ENCODE measurements around the gene WNT11.

Gene WNT11

GRCh38 chr11:76179147-76179546 is 27.2 kb downstream of the WNT11 start:
- in situ Hi-C loops (cut with MboI; ENCODE audit: low sequenced_read_pairs): no loop called here

DNA sequence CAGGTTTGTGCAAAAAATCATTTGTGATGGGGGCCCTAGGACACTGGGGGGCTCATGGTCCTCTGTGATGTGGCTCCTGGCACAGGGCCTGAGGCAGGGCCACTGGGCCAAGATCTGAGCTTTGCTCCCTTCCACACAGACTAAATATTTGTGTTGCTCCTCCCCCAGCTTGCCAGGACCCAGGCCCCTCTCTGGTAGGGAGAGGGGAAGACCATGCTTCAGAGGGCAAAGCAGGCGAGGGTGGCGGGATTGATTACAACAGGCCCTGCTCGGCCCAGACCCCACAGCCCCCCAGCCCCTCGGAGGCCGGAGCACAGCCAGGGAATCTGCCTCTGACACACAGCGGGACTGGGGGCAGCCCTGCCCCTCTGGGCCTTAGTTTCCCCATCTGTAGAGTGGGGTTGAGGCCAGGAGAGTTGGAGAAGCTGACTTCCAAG is 29.0 kb downstream of the WNT11 start:
- in situ Hi-C loops (cut with MboI; ENCODE audit: low sequenced_read_pairs): no loop called here

- in situ Hi-C loops (cut with MboI; ENCODE audit: low sequenced_read_pairs): no loop called here
Measured at GRCh38 chr11:76176463-76176862, 29.8 kb downstream of the WNT11 start.

DNA sequence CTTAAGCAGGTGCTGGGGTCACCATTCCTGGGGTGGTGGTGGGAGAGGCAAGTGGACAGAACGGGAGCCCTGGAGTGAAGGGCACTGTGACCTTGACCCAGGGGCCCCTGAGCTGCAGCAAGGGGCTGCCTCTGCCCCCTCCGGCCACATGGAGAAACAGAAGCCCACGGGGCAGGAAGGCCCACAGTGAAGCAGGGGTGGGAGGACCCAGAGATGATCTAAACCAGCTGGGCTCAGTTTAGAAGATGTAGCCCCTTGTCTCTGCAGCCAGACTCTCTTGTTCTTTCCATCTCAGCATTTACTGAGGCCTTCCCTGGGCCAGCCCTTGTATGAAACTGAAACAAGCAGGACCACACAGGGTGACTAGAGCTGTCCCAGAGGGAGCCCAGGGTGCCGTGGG is 30.5 kb downstream of the WNT11 start:
- in situ Hi-C loops (cut with MboI; ENCODE audit: low sequenced_read_pairs): no loop called here

- in situ Hi-C loops (cut with MboI; ENCODE audit: low sequenced_read_pairs): no loop called here
Measured at GRCh38 chr11:76174330-76174729, 32.0 kb downstream of the WNT11 start.

- in situ Hi-C loops (cut with MboI; ENCODE audit: low sequenced_read_pairs): no loop called here
Measured at GRCh38 chr11:76173663-76174062, 32.6 kb downstream of the WNT11 start.

DNA sequence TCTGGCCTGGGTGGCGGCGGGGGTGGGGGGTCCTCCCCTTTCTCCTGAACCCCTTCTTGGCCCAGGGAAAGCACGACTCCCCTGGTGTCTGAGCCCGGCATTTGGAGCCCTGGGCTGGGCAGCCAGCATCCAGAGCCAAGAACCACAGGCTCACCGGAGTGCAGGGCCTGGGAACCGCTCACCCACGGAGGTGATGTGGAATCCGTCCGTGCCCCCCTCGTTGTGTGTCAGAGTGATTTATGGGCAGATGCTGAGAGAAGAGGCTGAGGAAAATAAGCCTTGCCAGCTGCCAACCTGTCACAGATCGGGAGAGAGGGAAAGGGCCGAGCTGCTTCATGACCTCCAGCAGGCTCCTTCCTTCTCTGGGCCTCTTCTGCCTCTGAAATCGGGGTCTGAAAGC is 33.7 kb downstream of the WNT11 start:
- in situ Hi-C loops (cut with MboI; ENCODE audit: low sequenced_read_pairs): no loop called here

GRCh38 chr11:76170468-76170867 is 35.8 kb downstream of the WNT11 start:
- in situ Hi-C loops (cut with MboI; ENCODE audit: low sequenced_read_pairs): no loop called here

DNA sequence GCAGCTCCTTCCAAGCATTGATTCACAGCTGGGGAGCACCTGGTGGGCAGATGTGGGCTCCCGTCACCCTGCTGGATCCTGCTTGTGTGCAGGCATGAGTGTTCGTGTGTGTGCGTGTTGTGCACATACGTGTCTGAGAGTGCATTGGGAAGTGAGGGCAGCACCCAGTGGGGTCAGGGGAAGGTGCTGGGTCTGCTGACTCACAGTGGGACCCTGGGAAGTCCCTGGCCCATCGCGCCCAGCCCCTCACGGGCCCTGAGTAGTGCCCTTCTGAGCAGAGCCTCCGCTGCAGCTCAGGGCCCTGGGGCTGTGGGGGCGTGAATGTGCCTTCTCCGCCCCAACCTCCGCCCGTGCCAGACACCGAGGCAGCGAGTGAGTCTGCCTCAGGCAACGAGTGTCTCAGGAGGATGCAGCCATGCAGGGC is 36.8 kb downstream of the WNT11 start:
- in situ Hi-C loops (cut with MboI; ENCODE audit: low sequenced_read_pairs): no loop called here

- in situ Hi-C loops (cut with MboI; ENCODE audit: low sequenced_read_pairs): no loop called here
Measured at GRCh38 chr11:76167590-76167989, 38.7 kb downstream of the WNT11 start.

- in situ Hi-C loops (cut with MboI; ENCODE audit: low sequenced_read_pairs): no loop called here
Measured at GRCh38 chr11:76166314-76166713, 40.0 kb downstream of the WNT11 start.

- in situ Hi-C loops (cut with MboI; ENCODE audit: low sequenced_read_pairs): no loop called here
Measured at GRCh38 chr11:76164861-76165751, 41.2 kb downstream of the WNT11 start.

DNA sequence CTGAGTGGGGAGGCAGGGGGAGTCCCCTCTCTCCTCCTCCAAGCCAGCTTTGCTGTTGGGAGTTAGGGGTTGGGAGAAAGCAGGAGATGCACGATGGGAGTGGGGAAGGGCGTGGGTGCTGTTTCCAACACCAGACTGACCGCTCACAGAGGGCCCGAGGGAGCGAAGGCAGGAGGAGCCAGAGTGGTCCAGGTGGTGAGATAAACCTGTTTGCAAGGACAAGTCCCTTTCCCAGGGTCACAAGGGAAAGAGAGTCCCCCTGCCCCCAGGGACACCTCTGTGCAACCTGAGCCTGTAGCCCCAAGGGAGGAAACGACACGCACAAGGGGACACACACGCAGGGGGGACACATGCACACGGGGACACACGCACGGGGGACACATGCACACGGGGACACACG is 42.2 kb downstream of the WNT11 start:
- in situ Hi-C loops (cut with MboI; ENCODE audit: low sequenced_read_pairs): no loop called here

DNA sequence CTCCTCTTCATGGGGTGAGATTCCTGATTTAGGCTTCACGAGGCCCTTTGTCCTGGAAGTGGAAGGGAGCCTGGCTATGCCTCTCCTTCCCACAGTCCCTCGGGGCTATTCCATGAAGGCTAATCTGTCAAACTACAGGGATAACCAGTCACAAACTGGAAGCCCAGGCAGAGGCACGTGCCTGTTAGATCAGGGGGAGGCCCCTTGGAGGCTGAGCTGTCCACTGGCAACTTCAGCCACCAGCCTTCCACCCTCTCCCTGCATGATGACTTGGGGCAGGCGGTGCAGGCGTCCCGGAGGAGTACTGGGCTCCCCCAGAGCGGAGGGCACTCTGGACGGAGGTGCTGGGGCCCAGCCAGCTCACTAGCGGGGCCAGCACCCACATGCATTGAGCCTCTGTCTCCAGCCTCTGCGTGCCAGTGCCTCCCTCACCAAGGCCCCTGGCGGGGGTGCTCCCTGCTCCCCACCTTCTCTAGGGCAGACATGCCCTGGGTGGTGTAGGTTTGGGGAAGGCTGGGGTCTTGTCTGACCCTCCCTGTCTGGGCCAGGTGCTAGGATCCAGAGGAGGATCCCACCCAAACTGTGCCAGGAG is 42.9 kb downstream of the WNT11 start:
- in situ Hi-C loops (cut with MboI; ENCODE audit: low sequenced_read_pairs): no loop called here

- in situ Hi-C loops (cut with MboI; ENCODE audit: low sequenced_read_pairs): no loop called here
Measured at GRCh38 chr11:76162336-76163288, 43.7 kb downstream of the WNT11 start.

GRCh38 chr11:76161261-76161961 is 44.9 kb downstream of the WNT11 start:
- in situ Hi-C loops (cut with MboI; ENCODE audit: low sequenced_read_pairs): no loop called here

DNA sequence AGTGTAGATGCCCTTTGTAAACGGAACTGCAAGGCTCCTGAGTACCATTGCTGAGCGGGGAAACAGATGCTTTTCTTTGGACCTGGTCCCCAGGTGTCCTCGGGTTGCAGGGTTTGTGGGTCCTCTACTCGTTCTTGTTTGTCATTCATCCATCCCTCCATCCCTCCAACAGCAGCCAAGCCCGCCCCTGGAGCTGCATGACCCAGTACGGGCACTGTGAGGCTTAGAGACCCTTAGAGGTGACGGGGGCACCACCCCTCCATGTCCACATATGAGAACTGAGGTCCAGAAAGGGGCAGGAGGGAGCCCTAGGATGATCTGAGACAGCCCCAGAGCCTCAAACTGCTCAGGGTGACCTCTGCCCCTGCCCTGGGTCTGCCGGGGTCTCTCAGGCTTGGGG is 45.4 kb downstream of the WNT11 start:
- in situ Hi-C loops (cut with MboI; ENCODE audit: low sequenced_read_pairs): no loop called here

GRCh38 chr11:76159983-76160661 is 46.2 kb downstream of the WNT11 start:
- in situ Hi-C loops (cut with MboI; ENCODE audit: low sequenced_read_pairs): loop anchor here (10.0 kb wide), 2 partner anchors 265 to 355 kb away; no protein-coding TSS in a partner anchor

DNA sequence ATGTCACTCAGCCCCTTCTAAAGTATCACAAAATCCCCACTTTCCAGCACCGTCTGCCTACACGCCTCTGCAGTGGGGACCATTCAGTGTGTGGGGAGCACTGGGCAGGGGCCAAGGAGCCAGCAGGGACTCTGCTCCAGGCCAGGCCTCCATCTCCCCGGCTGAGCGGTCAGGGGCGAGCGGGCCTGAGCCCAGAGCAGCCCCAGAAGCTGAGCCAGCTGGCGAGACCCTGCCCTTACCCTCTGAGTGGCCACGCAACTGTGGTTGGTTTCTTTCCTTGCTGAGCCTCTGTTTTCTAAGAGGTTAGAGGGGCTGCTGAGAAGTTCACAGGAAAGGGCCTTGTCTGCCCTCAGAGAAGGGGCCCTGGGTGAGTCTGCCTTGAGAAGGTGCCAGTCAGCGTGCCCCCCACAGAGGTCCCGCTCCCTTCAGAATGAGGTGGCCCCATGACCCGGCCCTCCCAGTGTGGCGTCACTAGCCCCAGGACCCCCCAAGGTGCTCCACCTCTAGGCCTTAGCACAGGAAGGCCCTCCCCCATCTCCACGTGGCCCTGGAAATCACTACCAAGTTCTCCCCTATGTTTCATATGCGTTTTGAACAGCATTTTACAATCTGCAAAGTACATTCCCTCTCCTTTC is 46.9 kb downstream of the WNT11 start:
- in situ Hi-C loops (cut with MboI; ENCODE audit: low sequenced_read_pairs): loop anchor here (10.0 kb wide), 2 partner anchors 265 to 355 kb away; no protein-coding TSS in a partner anchor

Measured in HL-60/S4 (cell line).